SJSA1 (cell line): ENCODE results near the gene CNTN4. TPM values are rescaled to one million over a fixed set of nuclear protein-coding genes. Genes with fewer than 3 reads are reported as not detected.

ENCODE experiments used
- DNase-seq, 2 experiments: peaks; one replicate each; pipeline ENCODE4 v3.0.0-alpha.2; 2015 to 2020; ENCODE audit warnings: low spot score in 2 of 2, low read depth in 1 of 2
- H3K27ac ChIP-seq: fragments of 250-450 bp; sonication (Bioruptor Pico); 2 replicates; pipeline ENCODE4 v1.5.1; 2020; ENCODE audit warnings: mild to moderate bottlenecking, moderate library complexity
- H3K27me3 ChIP-seq: fragments of 250-450 bp; sonication (Bioruptor Pico); replicated peaks from 2 replicates; pipeline ENCODE4 v1.5.1; 2020; ENCODE audit warnings: mild to moderate bottlenecking, moderate library complexity
- H3K36me3 ChIP-seq: fragments of 250-450 bp; sonication (Bioruptor Pico); 2 replicates; pipeline ENCODE4 v1.5.1; 2020; ENCODE audit warnings: mild to moderate bottlenecking
- H3K4me1 ChIP-seq: fragments of 250-450 bp; sonication (Bioruptor Pico); replicated peaks from 2 replicates; pipeline ENCODE4 v1.6.1; 2021; ENCODE audit warnings: mild to moderate bottlenecking
- H3K4me3 ChIP-seq: fragments of 250-450 bp; sonication (Bioruptor Pico); 2 replicates; pipeline ENCODE4 v1.5.1; 2020; ENCODE audit warnings: mild to moderate bottlenecking
- H3K9me3 ChIP-seq: fragments of 250-450 bp; sonication (Bioruptor Pico); replicated peaks from 2 replicates; pipeline ENCODE4 v1.5.1; 2020; ENCODE audit warnings: mild to moderate bottlenecking
- total RNA-seq: library from RNA; depleted of rRNA; stranded (reverse); fragments of >200 nt; shearing (Covaris generic); gene quantifications from 2 replicates; pipeline ENCODE4 v1.2.3, GENCODE V29; 2014

Gene CNTN4
- total RNA-seq, 1 experiment from 2014 or later: not detected

DNA sequence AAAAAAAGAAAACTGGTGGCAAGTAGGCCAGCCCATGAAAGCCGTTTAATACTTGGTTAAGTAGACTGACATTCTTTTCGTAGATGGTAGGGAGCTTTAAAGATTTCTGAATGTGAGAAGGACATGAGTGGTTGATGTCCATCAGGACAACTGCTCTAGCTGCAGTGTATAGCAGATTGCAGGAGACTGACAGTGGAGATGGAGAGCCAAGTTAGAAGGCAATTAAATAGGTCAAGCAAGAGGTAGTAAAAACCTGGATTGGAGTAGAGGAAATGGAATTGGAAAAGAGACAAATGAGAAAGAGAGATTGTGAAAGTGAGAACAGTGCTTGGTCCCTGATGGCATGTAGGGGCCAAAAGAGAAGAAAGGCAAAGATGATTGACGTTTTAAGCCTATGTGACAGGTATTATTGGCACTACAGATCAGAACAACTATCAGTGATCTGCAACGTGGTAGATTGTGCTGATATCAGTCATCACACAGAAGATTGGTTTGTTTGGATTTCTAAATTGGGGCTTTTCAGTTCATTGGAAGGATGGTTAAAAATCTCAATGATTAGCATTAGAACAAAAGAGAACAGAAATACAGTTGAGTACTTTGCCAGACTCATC is 74.0 kb downstream of the CNTN4 start:
- Histone ChIP-seq H3K36me3 (no peaks in the 10 kb centered on the region), H3K9me3 (no peaks in the 10 kb centered on the region), H3K27ac (no peak overlapping the region), H3K4me3 (no peak overlapping the region), H3K27me3 (no peaks in the 10 kb centered on the region), H3K4me1 (no peaks in the 10 kb centered on the region)
- no peak for DNase-seq

GRCh38 chr3:2180634-2181033 is 82.0 kb downstream of the CNTN4 start:
- Histone ChIP-seq H3K9me3 (0 out of 2 replicates have a peak, but pooled peaks cover 5% of the 10 kb centered on the region), H3K4me3 (no peak overlapping the region)
- no peak for DNase-seq

GRCh38 chr3:2198776-2199279 is 100.2 kb downstream of the CNTN4 start:
- Histone ChIP-seq H3K36me3 (no peaks in the 10 kb centered on the region), H3K4me1 (no peaks in the 10 kb centered on the region)

More at GRCh38 chr3:2180634-2181033, 82.0 kb downstream of the CNTN4 start:
- no peaks in the 10 kb centered on the region for H3K36me3 ChIP-seq
- no peak overlapping the region for H3K27ac ChIP-seq
- H3K27me3 ChIP-seq: no peaks in the 10 kb centered on the region
- no peaks in the 10 kb centered on the region for H3K4me1 ChIP-seq

GRCh38 chr3:2204054-2204453 is 105.4 kb downstream of the CNTN4 start:
- DNase-seq: no peak
- Histone ChIP-seq H3K9me3 (no peaks in the 10 kb centered on the region; the same call in none of the 2 replicates), H3K4me1 (no peaks in the 10 kb centered on the region), H3K36me3 (no peaks in the 10 kb centered on the region), H3K27me3 (no peaks in the 10 kb centered on the region), H3K4me3 (no peak overlapping the region), H3K27ac (no peak overlapping the region)

More at GRCh38 chr3:2198776-2199279, 100.2 kb downstream of the CNTN4 start:
- H3K4me3 ChIP-seq: no peak overlapping the region
- H3K9me3 ChIP-seq: no peaks in the 10 kb centered on the region; the same call in 1 of the 2 replicates
- H3K27me3 ChIP-seq: no peaks in the 10 kb centered on the region
- no peak for DNase-seq
- H3K27ac ChIP-seq: no peak overlapping the region

GRCh38 chr3:2205692-2206091 is 107.0 kb downstream of the CNTN4 start:
- Histone ChIP-seq H3K9me3 (no peaks in the 10 kb centered on the region; the same call in none of the 2 replicates), H3K4me3 (no peak overlapping the region), H3K27ac (no peak overlapping the region), H3K36me3 (no peaks in the 10 kb centered on the region), H3K4me1 (no peaks in the 10 kb centered on the region), H3K27me3 (no peaks in the 10 kb centered on the region)
- no peak for DNase-seq

- H3K4me3 ChIP-seq: no peak overlapping the region
- H3K9me3 ChIP-seq: no peaks in the 10 kb centered on the region; the same call in none of the 2 replicates
- H3K27me3 ChIP-seq: no peaks in the 10 kb centered on the region
- no peak overlapping the region for H3K27ac ChIP-seq
- no peaks in the 10 kb centered on the region for H3K36me3 ChIP-seq
- no peaks in the 10 kb centered on the region for H3K4me1 ChIP-seq
- no peak for DNase-seq
Measured at GRCh38 chr3:2206536-2206935, 107.9 kb downstream of the CNTN4 start.

- Histone ChIP-seq H3K4me3 (no peak overlapping the region), H3K36me3 (no peaks in the 10 kb centered on the region), H3K4me1 (no peaks in the 10 kb centered on the region), H3K27me3 (no peaks in the 10 kb centered on the region), H3K27ac (no peak overlapping the region), H3K9me3 (no peaks in the 10 kb centered on the region; the same call in 1 of the 2 replicates)
- DNase-seq: no peak
Measured at GRCh38 chr3:2211568-2211967, 112.9 kb downstream of the CNTN4 start.

DNA sequence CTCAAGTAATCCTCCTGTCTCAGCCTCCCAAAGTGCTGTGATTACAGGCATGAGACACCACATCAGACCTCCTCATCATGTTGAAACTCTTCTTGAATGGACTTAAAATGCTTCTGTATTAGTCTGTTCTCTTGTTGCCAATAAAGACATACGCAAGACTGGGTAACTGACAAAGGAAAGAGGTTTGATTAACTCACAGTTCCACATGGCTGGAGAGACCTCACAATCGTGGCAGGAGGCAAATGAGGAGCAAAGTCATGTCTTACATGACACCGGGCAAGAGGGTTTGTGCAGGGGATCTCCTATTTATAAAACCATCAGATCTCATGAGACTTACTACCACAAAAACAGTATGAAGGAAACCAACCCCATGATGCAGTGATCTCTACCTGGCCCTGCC is 113.5 kb downstream of the CNTN4 start:
- no peaks in the 10 kb centered on the region for H3K36me3 ChIP-seq
- no peak overlapping the region for H3K27ac ChIP-seq
- DNase-seq: no peak
- no peaks in the 10 kb centered on the region for H3K27me3 ChIP-seq
- no peak overlapping the region for H3K4me3 ChIP-seq
- H3K9me3 ChIP-seq: no peaks in the 10 kb centered on the region
- H3K4me1 ChIP-seq: no peaks in the 10 kb centered on the region

DNA sequence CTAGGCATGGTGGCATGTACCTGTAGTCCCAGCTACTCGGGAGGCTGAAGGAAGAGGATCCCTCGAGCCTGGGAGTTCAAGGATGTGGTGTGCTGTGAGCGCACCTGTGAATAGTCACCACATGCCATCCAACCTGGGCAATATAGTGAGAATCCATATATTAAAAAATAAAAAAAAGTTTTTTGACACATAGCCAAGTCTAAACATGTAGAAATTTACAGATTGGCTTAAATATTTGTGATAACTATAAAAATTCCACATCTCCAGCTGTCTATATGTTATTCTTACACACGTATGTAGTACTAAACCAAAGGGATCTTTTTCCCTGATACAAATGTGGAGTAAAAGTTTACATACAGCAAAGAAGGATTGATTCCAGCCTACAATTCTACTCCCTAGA is 119.7 kb downstream of the CNTN4 start:
- Histone ChIP-seq H3K4me1 (no peaks in the 10 kb centered on the region), H3K36me3 (no peaks in the 10 kb centered on the region), H3K9me3 (0 out of 2 replicates have a peak, but pooled peaks cover 2% of the 10 kb centered on the region), H3K4me3 (no peak overlapping the region), H3K27me3 (no peaks in the 10 kb centered on the region), H3K27ac (no peak overlapping the region)
- no peak for DNase-seq

DNA sequence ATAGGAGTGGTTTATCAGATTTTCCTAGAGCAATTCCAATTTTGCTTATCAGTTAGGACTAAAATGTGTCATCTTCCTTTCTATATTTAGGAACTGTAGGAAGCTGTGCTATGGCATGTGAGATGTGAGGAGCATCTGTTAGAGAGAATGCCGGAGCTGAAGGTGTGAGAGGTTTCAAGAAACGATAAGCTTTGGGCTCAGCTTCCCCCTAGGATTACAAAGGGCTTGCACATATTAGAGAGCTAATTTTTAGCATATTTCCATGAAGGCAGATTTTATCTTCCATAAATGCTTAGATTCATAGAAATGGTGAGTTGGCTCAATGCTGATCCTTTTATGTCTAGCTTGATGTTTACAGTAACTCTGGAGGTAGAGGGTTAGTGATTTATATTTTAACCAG is 120.2 kb downstream of the CNTN4 start:
- no peaks in the 10 kb centered on the region for H3K4me1 ChIP-seq
- H3K27me3 ChIP-seq: no peaks in the 10 kb centered on the region
- 0 out of 2 replicates have a peak, but pooled peaks cover 2% of the 10 kb centered on the region for H3K9me3 ChIP-seq
- H3K27ac ChIP-seq: no peak overlapping the region
- H3K36me3 ChIP-seq: no peaks in the 10 kb centered on the region
- DNase-seq: no peak
- H3K4me3 ChIP-seq: no peak overlapping the region

DNA sequence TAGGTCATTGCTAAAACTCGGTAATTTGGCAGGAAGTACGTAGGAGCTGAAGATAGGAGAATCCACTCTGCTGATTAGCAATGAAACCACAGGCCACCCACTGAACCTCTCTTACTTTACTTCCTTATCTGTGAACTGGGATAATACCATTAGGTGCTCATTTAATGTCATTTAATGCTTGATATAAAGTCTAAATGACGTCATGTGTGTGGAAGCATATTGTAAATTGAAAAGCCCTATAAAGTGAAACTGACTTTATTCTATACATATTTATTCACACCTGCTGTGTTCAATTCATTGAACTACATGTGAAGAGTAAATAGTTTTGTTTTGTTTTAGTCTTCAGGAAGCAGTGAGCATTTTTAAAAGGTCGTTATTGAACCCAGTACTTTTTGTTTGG is 137.5 kb downstream of the CNTN4 start:
- no peaks in the 10 kb centered on the region for H3K9me3 ChIP-seq
- H3K36me3 ChIP-seq: no peaks in the 10 kb centered on the region
- H3K27me3 ChIP-seq: no peaks in the 10 kb centered on the region
- no peak overlapping the region for H3K27ac ChIP-seq
- no peaks in the 10 kb centered on the region for H3K4me1 ChIP-seq
- H3K4me3 ChIP-seq: no peak overlapping the region
- no peak for DNase-seq

GRCh38 chr3:2244137-2244536 is 145.5 kb downstream of the CNTN4 start:
- Histone ChIP-seq H3K27me3 (no peaks in the 10 kb centered on the region), H3K9me3 (peaks cover 5% of the 10 kb centered on the region; the same call in 1 of the 2 replicates), H3K36me3 (no peaks in the 10 kb centered on the region), H3K4me1 (no peaks in the 10 kb centered on the region), H3K4me3 (no peak overlapping the region), H3K27ac (no peak overlapping the region)
- DNase-seq: no peak

GRCh38 chr3:2246873-2247648 is 148.4 kb downstream of the CNTN4 start:
- H3K27ac ChIP-seq: no peak overlapping the region

GRCh38 chr3:2247831-2248230 is 149.2 kb downstream of the CNTN4 start:
- Histone ChIP-seq H3K9me3 (peaks cover 3% of the 10 kb centered on the region; the same call in 1 of the 2 replicates), H3K4me3 (no peak overlapping the region), H3K4me1 (no peaks in the 10 kb centered on the region), H3K27ac (no peak overlapping the region), H3K36me3 (no peaks in the 10 kb centered on the region), H3K27me3 (no peaks in the 10 kb centered on the region)
- no peak for DNase-seq

More at GRCh38 chr3:2246873-2247648, 148.4 kb downstream of the CNTN4 start:
- Histone ChIP-seq H3K9me3 (peaks cover 5% of the 10 kb centered on the region; the same call in 1 of the 2 replicates), H3K4me3 (no peak overlapping the region), H3K27me3 (no peaks in the 10 kb centered on the region), H3K4me1 (no peaks in the 10 kb centered on the region), H3K36me3 (no peaks in the 10 kb centered on the region)
- no peak for DNase-seq
